ENCODE measurements around the gene MAGI1. TPM values are rescaled to one million over a fixed set of nuclear protein-coding genes. Genes with fewer than 3 reads are reported as not detected.

The MAGI1 gene
- polyA plus RNA-seq, 1 of the 3 experiments (the other 2 are of a cell fraction): 10.3 TPM

GRCh38 chr3:65967451-65967850, 71.3 kb downstream of the MAGI1 start (continued):
- no peak for TF ChIP-seq USF1 (IDR thresholded peaks at IDR 0.05; ENCODE audit: borderline replicate concordance, low read depth)
- TF ChIP-seq FOXJ3 (CRISPR knock-in tag; IDR thresholded peaks at IDR 0.05): no peak

- H3K79me2 ChIP-seq (ENCODE audit: insufficient read depth): peaks cover 76% of the 10 kb centered on the region
- no peaks in the 10 kb centered on the region for H3K9me2 ChIP-seq
- no peaks in the 10 kb centered on the region for H4K20me1 ChIP-seq (ENCODE audit: insufficient read depth)
- no peak overlapping the region for H3K9ac ChIP-seq
- peak overlapping the region in 1 of 2 experiments; percentile 85; a peak in 2 of 4 replicates for H3K27ac ChIP-seq (ENCODE audit: low read depth in 2 of 2, low read length in 1 of 2)
- ChIA-PET POLR2A (no interaction called here), CTCF (no interaction called here)
- DNase-seq: no peak
- no peaks in the 10 kb centered on the region for H3K36me3 ChIP-seq (replicated peaks in 1 of 2; ENCODE audit: control insufficient read depth in 1 of 2, insufficient read depth in 2 of 2, low read length in 1 of 2)
- H3K27me3 ChIP-seq (ENCODE audit: insufficient read depth): no peaks in the 10 kb centered on the region
- peaks cover 0 to 25% of the 10 kb centered on the region in 2 experiments; a peak in 1 of 4 replicates for H3K4me1 ChIP-seq (ENCODE audit: control insufficient read depth in 1 of 2, insufficient read depth in 2 of 2, low read depth in 1 of 2, low read length in 1 of 2)
- H3K4me3 ChIP-seq (ENCODE audit: low read depth in 2 of 2, low read length in 1 of 2): no peak overlapping the region
- H3F3A ChIP-seq (replicated peaks; ENCODE audit: insufficient read depth): peaks cover 25% of the 10 kb centered on the region
- H3K9me3 ChIP-seq: no peaks in the 10 kb centered on the region
- peak overlapping the region; percentile 74 for H3K4me2 ChIP-seq
- TF ChIP-seq PBX3 (IDR thresholded peaks at IDR 0.05): no peak
- H2AFZ ChIP-seq (ENCODE audit: low read depth): no peak overlapping the region
- WGBS (ENCODE audit: low lambda C conversion rate): 87% methylated on average over 3 of the region's 3 CpGs
Measured at GRCh38 chr3:65964838-65965237, 73.9 kb downstream of the MAGI1 start.

GRCh38 chr3:65963787-65964677, 74.7 kb downstream of the MAGI1 start:
- Histone ChIP-seq H3K9ac (peak overlapping the region; percentile 36; the same call in 1 of the 2 replicates), H3K79me2 (ENCODE audit: insufficient read depth) (peaks cover 74% of the 10 kb centered on the region)
- TF ChIP-seq RFX5 (IDR thresholded peaks at IDR 0.05; ENCODE audit: low read length): no peak
- TF ChIP-seq PBX3 (IDR thresholded peaks at IDR 0.05): peak; percentile 68
- no peak for TF ChIP-seq IRF3 (IDR thresholded peaks at IDR 0.05; ENCODE audit: low read depth, low read length)
- TF ChIP-seq RXRA (IDR thresholded peaks at IDR 0.05; ENCODE audit: borderline replicate concordance, low read depth): peak; percentile 62
- TF ChIP-seq FOXM1 (IDR thresholded peaks at IDR 0.05; ENCODE audit: low read depth): 0 out of 2 replicates have a peak, but pooled peaks have one; percentile 41
- no peak for TF ChIP-seq RAD21 (IDR thresholded peaks at IDR 0.05; ENCODE audit: low read length)
- TF ChIP-seq TCF12 (IDR thresholded peaks at IDR 0.05): peak; percentile 83
- peak; percentile 45; the same call in 1 of the 2 replicates for TF ChIP-seq POLR2AphosphoS5 (IDR thresholded peaks at IDR 0.05; ENCODE audit: low read depth, low read length)
- no peak for TF ChIP-seq USF2 (IDR thresholded peaks at IDR 0.05; ENCODE audit: borderline replicate concordance, low read depth, low read length)
- no peak for TF ChIP-seq REST (IDR thresholded peaks at IDR 0.05; ENCODE audit: low read depth, low read length)
- peak; percentile 92 for TF ChIP-seq JUND (IDR thresholded peaks at IDR 0.05)
- peak; percentile 93 for TF ChIP-seq FOSL2 (IDR thresholded peaks at IDR 0.05; ENCODE audit: borderline replicate concordance, low read depth)

More at GRCh38 chr3:65963787-65964677, 74.7 kb downstream of the MAGI1 start:
- Histone ChIP-seq H3K9me3 (no peaks in the 10 kb centered on the region), H3F3A (replicated peaks; ENCODE audit: insufficient read depth) (peaks cover 25% of the 10 kb centered on the region), H3K4me1 (ENCODE audit: control insufficient read depth in 1 of 2, insufficient read depth in 2 of 2, low read depth in 1 of 2, low read length in 1 of 2) (peaks cover 0 to 25% of the 10 kb centered on the region in 2 experiments; a peak in 1 of 4 replicates), H3K4me3 (ENCODE audit: low read depth in 2 of 2, low read length in 1 of 2) (peak overlapping the region in 1 of 2 experiments; percentile 24; a peak in 1 of 4 replicates), H2AFZ (ENCODE audit: low read depth) (no peak overlapping the region), H3K4me2 (peak overlapping the region; percentile 74), H4K20me1 (ENCODE audit: insufficient read depth) (no peaks in the 10 kb centered on the region), H3K36me3 (replicated peaks in 1 of 2; ENCODE audit: control insufficient read depth in 1 of 2, insufficient read depth in 2 of 2, low read length in 1 of 2) (no peaks in the 10 kb centered on the region), H3K27me3 (ENCODE audit: insufficient read depth) (no peaks in the 10 kb centered on the region), H3K9me2 (no peaks in the 10 kb centered on the region), H3K27ac (ENCODE audit: low read depth in 2 of 2, low read length in 1 of 2) (peak overlapping the region in 1 of 2 experiments; percentile 85; a peak in 3 of 4 replicates)
- CTCF ChIA-PET: interaction anchor here (0.9 kb wide), 1 partner anchor 14 kb away, joined by 3 read pairs; no protein-coding TSS in a partner anchor
- no peak for DNase-seq
- POLR2A ChIA-PET: no interaction called here
- 43% methylated on average over 5 of the region's 5 CpGs for WGBS (ENCODE audit: low lambda C conversion rate)

Data from SK-N-SH (cell line).